ENCODE data around the gene UBE2J1. TPM values are rescaled to one million over a fixed set of nuclear protein-coding genes. Genes with fewer than 3 reads are reported as not detected.

UBE2J1 gene
- total and polyA plus RNA-seq, 4 donors: 14.7 to 26.4 (median 18.0) TPM

GRCh38 chr6:89324304-89324703 lies 28.2 kb downstream of the UBE2J1 start:
- Histone ChIP-seq H3K9ac (ENCODE audit: low read depth in 1 of 2, low read length in 2 of 2) (no peak overlapping the region), H3K4me1 (ENCODE audit: control insufficient read depth in 4 of 4, insufficient read depth in 4 of 4, low read length in 3 of 4) (peaks cover 0 to 13% (median 1%) of the 10 kb centered on the region in 4 donors), H3K9me3 (ENCODE audit: control insufficient read depth in 4 of 4, low read length in 3 of 4) (no peaks in the 10 kb centered on the region), H3K27ac (ENCODE audit: low read depth in 1 of 2, low read length in 2 of 2) (no peak overlapping the region), H3K4me3 (ENCODE audit: low read depth in 1 of 3, low read length in 3 of 3) (no peak overlapping the region), H3K36me3 (ENCODE audit: control insufficient read depth in 4 of 4, insufficient read depth in 3 of 4, low read depth in 1 of 4, low read length in 3 of 4) (peaks cover 2 to 24% (median 19%) of the 10 kb centered on the region in 4 donors), H3K27me3 (ENCODE audit: control insufficient read depth in 4 of 4, insufficient read depth in 4 of 4, low read length in 3 of 4) (no peaks in the 10 kb centered on the region)
- 48% methylated on average over 3 of the region's 3 CpGs for WGBS
- DNase-seq (ENCODE audit: low spot score): no peak
- TF ChIP-seq, protein P1, sequence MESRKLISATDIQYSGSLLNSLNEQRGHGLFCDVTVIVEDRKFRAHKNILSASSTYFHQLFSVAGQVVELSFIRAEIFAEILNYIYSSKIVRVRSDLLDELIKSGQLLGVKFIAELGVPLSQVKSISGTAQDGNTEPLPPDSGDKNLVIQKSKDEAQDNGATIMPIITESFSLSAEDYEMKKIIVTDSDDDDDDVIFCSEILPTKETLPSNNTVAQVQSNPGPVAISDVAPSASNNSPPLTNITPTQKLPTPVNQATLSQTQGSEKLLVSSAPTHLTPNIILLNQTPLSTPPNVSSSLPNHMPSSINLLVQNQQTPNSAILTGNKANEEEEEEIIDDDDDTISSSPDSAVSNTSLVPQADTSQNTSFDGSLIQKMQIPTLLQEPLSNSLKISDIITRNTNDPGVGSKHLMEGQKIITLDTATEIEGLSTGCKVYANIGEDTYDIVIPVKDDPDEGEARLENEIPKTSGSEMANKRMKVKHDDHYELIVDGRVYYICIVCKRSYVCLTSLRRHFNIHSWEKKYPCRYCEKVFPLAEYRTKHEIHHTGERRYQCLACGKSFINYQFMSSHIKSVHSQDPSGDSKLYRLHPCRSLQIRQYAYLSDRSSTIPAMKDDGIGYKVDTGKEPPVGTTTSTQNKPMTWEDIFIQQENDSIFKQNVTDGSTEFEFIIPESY (IDR thresholded peaks at IDR 0.05): no peak
- TF ChIP-seq, protein P2, sequence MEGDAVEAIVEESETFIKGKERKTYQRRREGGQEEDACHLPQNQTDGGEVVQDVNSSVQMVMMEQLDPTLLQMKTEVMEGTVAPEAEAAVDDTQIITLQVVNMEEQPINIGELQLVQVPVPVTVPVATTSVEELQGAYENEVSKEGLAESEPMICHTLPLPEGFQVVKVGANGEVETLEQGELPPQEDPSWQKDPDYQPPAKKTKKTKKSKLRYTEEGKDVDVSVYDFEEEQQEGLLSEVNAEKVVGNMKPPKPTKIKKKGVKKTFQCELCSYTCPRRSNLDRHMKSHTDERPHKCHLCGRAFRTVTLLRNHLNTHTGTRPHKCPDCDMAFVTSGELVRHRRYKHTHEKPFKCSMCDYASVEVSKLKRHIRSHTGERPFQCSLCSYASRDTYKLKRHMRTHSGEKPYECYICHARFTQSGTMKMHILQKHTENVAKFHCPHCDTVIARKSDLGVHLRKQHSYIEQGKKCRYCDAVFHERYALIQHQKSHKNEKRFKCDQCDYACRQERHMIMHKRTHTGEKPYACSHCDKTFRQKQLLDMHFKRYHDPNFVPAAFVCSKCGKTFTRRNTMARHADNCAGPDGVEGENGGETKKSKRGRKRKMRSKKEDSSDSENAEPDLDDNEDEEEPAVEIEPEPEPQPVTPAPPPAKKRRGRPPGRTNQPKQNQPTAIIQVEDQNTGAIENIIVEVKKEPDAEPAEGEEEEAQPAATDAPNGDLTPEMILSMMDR (IDR thresholded peaks at IDR 0.05; ENCODE audit: low read depth, low read length, missing input control): no peak
- no peak for TF ChIP-seq FOXA2 (IDR thresholded peaks at IDR 0.05)
- TF ChIP-seq, protein P3, sequence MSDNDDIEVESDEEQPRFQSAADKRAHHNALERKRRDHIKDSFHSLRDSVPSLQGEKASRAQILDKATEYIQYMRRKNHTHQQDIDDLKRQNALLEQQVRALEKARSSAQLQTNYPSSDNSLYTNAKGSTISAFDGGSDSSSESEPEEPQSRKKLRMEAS (IDR thresholded peaks at IDR 0.05): no peak
- no peak for TF ChIP-seq YY1 (IDR thresholded peaks at IDR 0.05)

DNA sequence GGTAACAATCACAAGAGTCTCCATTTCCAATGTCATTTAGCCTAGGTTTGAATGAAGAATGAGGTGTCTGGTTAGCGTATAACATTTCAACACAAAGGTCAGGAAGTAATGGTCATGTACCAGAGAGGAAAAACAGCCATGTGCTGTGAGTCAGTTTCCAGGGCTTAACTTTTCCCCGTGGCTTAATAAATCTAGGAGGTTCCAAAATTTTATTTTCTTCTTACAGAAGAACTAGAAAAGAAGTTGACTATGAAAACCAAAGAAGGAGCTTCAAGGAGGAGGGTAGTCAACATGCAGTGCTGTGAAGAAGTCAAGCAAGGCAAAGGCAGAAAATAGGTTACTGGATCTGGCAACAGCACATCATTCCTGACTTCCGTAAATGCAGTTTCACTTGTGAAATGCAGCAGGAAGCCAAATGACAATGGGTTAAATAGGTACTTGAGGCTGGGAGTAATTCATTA lies 29.0 kb downstream of the UBE2J1 start:
- no peak overlapping the region for H3K27ac ChIP-seq (ENCODE audit: low read depth in 1 of 2, low read length in 2 of 2)
- peaks cover 0 to 13% (median 1%) of the 10 kb centered on the region in 4 donors for H3K4me1 ChIP-seq (ENCODE audit: control insufficient read depth in 4 of 4, insufficient read depth in 4 of 4, low read length in 3 of 4)
- 68% methylated on average over 3 of the region's 3 CpGs for WGBS
- H3K27me3 ChIP-seq (ENCODE audit: control insufficient read depth in 4 of 4, insufficient read depth in 4 of 4, low read length in 3 of 4): no peaks in the 10 kb centered on the region
- peaks cover 2 to 19% (median 15%) of the 10 kb centered on the region in 4 donors for H3K36me3 ChIP-seq (ENCODE audit: control insufficient read depth in 4 of 4, insufficient read depth in 3 of 4, low read depth in 1 of 4, low read length in 3 of 4)
- H3K9me3 ChIP-seq (ENCODE audit: control insufficient read depth in 4 of 4, low read length in 3 of 4): no peaks in the 10 kb centered on the region
- no peak for DNase-seq (ENCODE audit: low spot score)
- no peak overlapping the region for H3K9ac ChIP-seq (ENCODE audit: low read depth in 1 of 2, low read length in 2 of 2)
- no peak overlapping the region for H3K4me3 ChIP-seq (ENCODE audit: low read depth in 1 of 3, low read length in 3 of 3)
- TF ChIP-seq GABPA (IDR thresholded peaks at IDR 0.05 in 1 of 2, conservative IDR thresholded peaks at IDR 0.05 in 1 of 2) (no peak), EGR1 (IDR thresholded peaks at IDR 0.05; ENCODE audit: low read depth in 2 of 2) (no peak), REST (IDR thresholded peaks at IDR 0.05) (no peak), FOXA2 (IDR thresholded peaks at IDR 0.05) (no peak), HNF4G (IDR thresholded peaks at IDR 0.05) (no peak), FOXA1 (IDR thresholded peaks at IDR 0.05) (no peak)
- TF ChIP-seq, protein P1 (IDR thresholded peaks at IDR 0.05): no peak
- TF ChIP-seq, protein P4, sequence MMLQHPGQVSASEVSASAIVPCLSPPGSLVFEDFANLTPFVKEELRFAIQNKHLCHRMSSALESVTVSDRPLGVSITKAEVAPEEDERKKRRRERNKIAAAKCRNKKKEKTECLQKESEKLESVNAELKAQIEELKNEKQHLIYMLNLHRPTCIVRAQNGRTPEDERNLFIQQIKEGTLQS (IDR thresholded peaks at IDR 0.05): no peak

Data from liver (tissue), 9 donors.